SK-N-SH treated with all-trans-retinoic acid at 6 μM for 48 hours (cell line): Measurements from ENCODE around the gene ZNF672.

Experiments used
- ARNTL ChIP-seq: fragments of 450-650 bp; formaldehyde crosslinking; IDR thresholded peaks from 2 replicates; pipeline ENCODE4 v1.5.0; 2020; ENCODE audit warnings: low read depth, mild to moderate bottlenecking, moderate library complexity, borderline replicate concordance
- BACH2 ChIP-seq: fragments of 250-450 bp; sonication (Bioruptor Pico); IDR thresholded peaks from 2 replicates; pipeline ENCODE4 v1.9.0; 2021; ENCODE audit warnings: mild to moderate bottlenecking, borderline replicate concordance
- ISL1 ChIP-seq: fragments of 250-450 bp; sonication (Bioruptor Pico); IDR thresholded peaks from 2 replicates; pipeline ENCODE4 v2.1.2; 2022; ENCODE audit warnings: mild to moderate bottlenecking, moderate library complexity
- RARB ChIP-seq: fragments of 250-450 bp; sonication (Bioruptor Pico); IDR thresholded peaks from 2 replicates; pipeline ENCODE4 v1.8.0; 2021; ENCODE audit warnings: mild to moderate bottlenecking, moderate library complexity
- ZFP3 ChIP-seq: fragments of 250-450 bp; sonication (Bioruptor Pico); IDR thresholded peaks from 2 replicates; pipeline ENCODE4 v1.5.0; 2020; ENCODE audit warnings: mild to moderate bottlenecking, moderate library complexity
- ZFP30 ChIP-seq: fragments of 450-650 bp; formaldehyde crosslinking; IDR thresholded peaks from 2 replicates; pipeline ENCODE4 v1.5.0; 2022; ENCODE audit warnings: mild to moderate bottlenecking, moderate library complexity
- ZNF70 ChIP-seq: fragments of 450-650 bp; formaldehyde crosslinking; IDR thresholded peaks from 2 replicates; pipeline ENCODE4 v1.5.0; 2020; ENCODE audit warnings: mild to moderate bottlenecking, moderate library complexity
- TF ChIP-seq, protein P1 (sequence below): fragments of 250-450 bp; sonication (Bioruptor Pico); IDR thresholded peaks from 2 replicates; pipeline ENCODE4 v1.8.0; 2021; ENCODE audit warnings: low read depth, mild to moderate bottlenecking, moderate library complexity, borderline replicate concordance
- TF ChIP-seq, protein P2 (sequence below): fragments of 250-450 bp; sonication (Bioruptor Pico); IDR thresholded peaks from 2 replicates; pipeline ENCODE4 v1.8.0; 2020; ENCODE audit warnings: mild to moderate bottlenecking, moderate library complexity, borderline replicate concordance
- TF ChIP-seq, protein P3 (sequence below): fragments of 250-450 bp; sonication (Bioruptor Pico); IDR thresholded peaks from 2 replicates; pipeline ENCODE4 v1.5.1; 2020; ENCODE audit warnings: low read depth, mild to moderate bottlenecking, moderate library complexity
- TF ChIP-seq, protein P4 (sequence below): fragments of 250-450 bp; sonication (Bioruptor Pico); IDR thresholded peaks from 2 replicates; pipeline ENCODE4 v1.5.1; 2021; ENCODE audit warnings: mild to moderate bottlenecking, moderate library complexity

DNA sequence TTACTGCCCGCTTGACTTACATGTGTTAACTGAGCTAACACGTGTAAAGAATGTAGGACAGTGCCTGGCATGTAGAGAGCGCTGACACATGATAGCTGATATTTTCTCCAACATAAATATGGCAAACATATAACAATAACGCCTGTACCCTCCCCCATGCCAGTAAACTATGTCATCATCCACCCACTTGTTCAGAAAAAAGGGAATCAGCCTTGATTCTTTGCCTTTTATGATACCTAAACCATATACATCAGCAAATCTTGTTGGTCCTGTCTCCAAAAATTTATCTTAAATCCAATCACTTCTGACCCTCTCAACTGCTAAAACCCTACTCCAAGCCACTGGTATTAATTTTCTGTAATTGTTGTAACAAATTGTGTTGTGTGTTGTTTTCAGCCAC, 22.0 kb downstream of the ZNF672 start:
- TF ChIP-seq, protein P1, sequence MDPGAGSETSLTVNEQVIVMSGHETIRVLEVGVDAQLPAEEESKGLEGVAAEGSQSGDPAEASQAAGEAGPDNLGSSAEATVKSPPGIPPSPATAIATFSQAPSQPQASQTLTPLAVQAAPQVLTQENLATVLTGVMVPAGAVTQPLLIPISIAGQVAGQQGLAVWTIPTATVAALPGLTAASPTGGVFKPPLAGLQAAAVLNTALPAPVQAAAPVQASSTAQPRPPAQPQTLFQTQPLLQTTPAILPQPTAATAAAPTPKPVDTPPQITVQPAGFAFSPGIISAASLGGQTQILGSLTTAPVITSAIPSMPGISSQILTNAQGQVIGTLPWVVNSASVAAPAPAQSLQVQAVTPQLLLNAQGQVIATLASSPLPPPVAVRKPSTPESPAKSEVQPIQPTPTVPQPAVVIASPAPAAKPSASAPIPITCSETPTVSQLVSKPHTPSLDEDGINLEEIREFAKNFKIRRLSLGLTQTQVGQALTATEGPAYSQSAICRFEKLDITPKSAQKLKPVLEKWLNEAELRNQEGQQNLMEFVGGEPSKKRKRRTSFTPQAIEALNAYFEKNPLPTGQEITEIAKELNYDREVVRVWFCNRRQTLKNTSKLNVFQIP = no peak
- TF ChIP-seq ISL1 (CRISPR knock-in tag) (no peak), ZFP3 (CRISPR knock-in tag) (no peak), ZFP30 (CRISPR knock-in tag) (no peak), ARNTL (CRISPR knock-in tag) (no peak), ZNF70 (no peak), RARB (no peak), BACH2 (no peak)
- TF ChIP-seq, protein P2, sequence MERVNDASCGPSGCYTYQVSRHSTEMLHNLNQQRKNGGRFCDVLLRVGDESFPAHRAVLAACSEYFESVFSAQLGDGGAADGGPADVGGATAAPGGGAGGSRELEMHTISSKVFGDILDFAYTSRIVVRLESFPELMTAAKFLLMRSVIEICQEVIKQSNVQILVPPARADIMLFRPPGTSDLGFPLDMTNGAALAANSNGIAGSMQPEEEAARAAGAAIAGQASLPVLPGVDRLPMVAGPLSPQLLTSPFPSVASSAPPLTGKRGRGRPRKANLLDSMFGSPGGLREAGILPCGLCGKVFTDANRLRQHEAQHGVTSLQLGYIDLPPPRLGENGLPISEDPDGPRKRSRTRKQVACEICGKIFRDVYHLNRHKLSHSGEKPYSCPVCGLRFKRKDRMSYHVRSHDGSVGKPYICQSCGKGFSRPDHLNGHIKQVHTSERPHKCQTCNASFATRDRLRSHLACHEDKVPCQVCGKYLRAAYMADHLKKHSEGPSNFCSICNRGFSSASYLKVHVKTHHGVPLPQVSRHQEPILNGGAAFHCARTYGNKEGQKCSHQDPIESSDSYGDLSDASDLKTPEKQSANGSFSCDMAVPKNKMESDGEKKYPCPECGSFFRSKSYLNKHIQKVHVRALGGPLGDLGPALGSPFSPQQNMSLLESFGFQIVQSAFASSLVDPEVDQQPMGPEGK (CRISPR knock-in tag) = no peak
- TF ChIP-seq, protein P3, sequence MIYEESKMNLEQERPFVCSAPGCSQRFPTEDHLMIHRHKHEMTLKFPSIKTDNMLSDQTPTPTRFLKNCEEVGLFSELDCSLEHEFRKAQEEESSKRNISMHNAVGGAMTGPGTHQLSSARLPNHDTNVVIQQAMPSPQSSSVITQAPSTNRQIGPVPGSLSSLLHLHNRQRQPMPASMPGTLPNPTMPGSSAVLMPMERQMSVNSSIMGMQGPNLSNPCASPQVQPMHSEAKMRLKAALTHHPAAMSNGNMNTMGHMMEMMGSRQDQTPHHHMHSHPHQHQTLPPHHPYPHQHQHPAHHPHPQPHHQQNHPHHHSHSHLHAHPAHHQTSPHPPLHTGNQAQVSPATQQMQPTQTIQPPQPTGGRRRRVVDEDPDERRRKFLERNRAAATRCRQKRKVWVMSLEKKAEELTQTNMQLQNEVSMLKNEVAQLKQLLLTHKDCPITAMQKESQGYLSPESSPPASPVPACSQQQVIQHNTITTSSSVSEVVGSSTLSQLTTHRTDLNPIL (CRISPR knock-in tag) = no peak
- TF ChIP-seq, protein P4, sequence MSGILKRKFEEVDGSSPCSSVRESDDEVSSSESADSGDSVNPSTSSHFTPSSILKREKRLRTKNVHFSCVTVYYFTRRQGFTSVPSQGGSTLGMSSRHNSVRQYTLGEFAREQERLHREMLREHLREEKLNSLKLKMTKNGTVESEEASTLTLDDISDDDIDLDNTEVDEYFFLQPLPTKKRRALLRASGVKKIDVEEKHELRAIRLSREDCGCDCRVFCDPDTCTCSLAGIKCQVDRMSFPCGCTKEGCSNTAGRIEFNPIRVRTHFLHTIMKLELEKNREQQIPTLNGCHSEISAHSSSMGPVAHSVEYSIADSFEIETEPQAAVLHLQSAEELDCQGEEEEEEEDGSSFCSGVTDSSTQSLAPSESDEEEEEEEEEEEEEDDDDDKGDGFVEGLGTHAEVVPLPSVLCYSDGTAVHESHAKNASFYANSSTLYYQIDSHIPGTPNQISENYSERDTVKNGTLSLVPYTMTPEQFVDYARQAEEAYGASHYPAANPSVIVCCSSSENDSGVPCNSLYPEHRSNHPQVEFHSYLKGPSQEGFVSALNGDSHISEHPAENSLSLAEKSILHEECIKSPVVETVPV = no peak
